Mononuclear cell (primary cell): Measurements from ENCODE around the gene IGSF3. TPM values are rescaled to one million over a fixed set of nuclear protein-coding genes. Genes with fewer than 3 reads are reported as not detected.
"Not testable (repeated sequence)": the region's sequence is repeated elsewhere in the genome, so short reads cannot be mapped to it uniquely, and the experiment has no call there.

ENCODE experiments used
- H3K27me3 ChIP-seq: 2 replicates; pipeline ENCODE4 v1.6.0; 2011; ENCODE audit warnings: low read length, control low read depth; ENCODE audit not compliant: insufficient read depth
- H3K4me1 ChIP-seq: 2 replicates; pipeline ENCODE4 v1.5.1; 2011; ENCODE audit warnings: mild to moderate bottlenecking, low read length, control low read depth; ENCODE audit not compliant: insufficient read depth
- H3K4me3 ChIP-seq: 2 replicates; pipeline ENCODE4 v1.5.1; 2011; ENCODE audit warnings: mild to moderate bottlenecking, low read length, moderate library complexity
- H3K9me3 ChIP-seq: 2 replicates; pipeline ENCODE4 v1.5.1; 2011; ENCODE audit warnings: low read depth, mild to moderate bottlenecking, control low read depth, low read length
- total RNA-seq: library from RNA; depleted of rRNA; stranded (reverse); fragments of >200 nt; gene quantifications from one replicate; pipeline ENCODE4 v1.2.3, GENCODE V29; 2012

The IGSF3 gene
- total RNA-seq, 1 donor, result 0.21 TPM

- H3K4me1 ChIP-seq, result peaks cover 32% of the 10 kb centered on the region
- no peaks in the 10 kb centered on the region for H3K27me3 ChIP-seq
- no peaks in the 10 kb centered on the region for H3K9me3 ChIP-seq
- H3K4me3 ChIP-seq, result no peak overlapping the region
Observed at GRCh38 chr1:116574581-116575291, 92.8 kb downstream of the IGSF3 start.

- H3K9me3 ChIP-seq, result no peaks in the 10 kb centered on the region
- no peak overlapping the region for H3K4me3 ChIP-seq
- no peaks in the 10 kb centered on the region for H3K27me3 ChIP-seq
- peaks cover 43% of the 10 kb centered on the region for H3K4me1 ChIP-seq
Observed at GRCh38 chr1:116573431-116574095, 94.0 kb downstream of the IGSF3 start.

- Histone ChIP-seq H3K27me3 (no peaks in the 10 kb centered on the region), H3K9me3 (no peaks in the 10 kb centered on the region), H3K4me3 (no peak overlapping the region), H3K4me1 (peaks cover 47% of the 10 kb centered on the region)
Observed at GRCh38 chr1:116572771-116573430, 94.6 kb downstream of the IGSF3 start.

GRCh38 chr1:116572099-116572498 is 95.4 kb downstream of the IGSF3 start:
- H3K9me3 ChIP-seq, result no peaks in the 10 kb centered on the region
- H3K4me3 ChIP-seq, result no peak overlapping the region
- H3K4me1 ChIP-seq, result peaks cover 47% of the 10 kb centered on the region
- no peaks in the 10 kb centered on the region for H3K27me3 ChIP-seq

- H3K4me1 ChIP-seq, result peaks cover 52% of the 10 kb centered on the region
- H3K27me3 ChIP-seq, result no peaks in the 10 kb centered on the region
- H3K9me3 ChIP-seq, result no peaks in the 10 kb centered on the region
- H3K4me3 ChIP-seq, result peak overlapping the region; percentile 86
Observed at GRCh38 chr1:116571215-116571919, 96.2 kb downstream of the IGSF3 start.

- H3K4me1 ChIP-seq, result peaks cover 53% of the 10 kb centered on the region
- H3K4me3 ChIP-seq, result peak within 1 kb of the TSS; percentile 86
- H3K9me3 ChIP-seq, result no peaks in the 10 kb centered on the region
- H3K27me3 ChIP-seq, result no peaks in the 10 kb centered on the region
Observed at GRCh38 chr1:116570358-116571214, 96.9 kb downstream of the IGSF3 start, which contains the start of gene CD58. TSS of gene CD58 (minus strand) at chr1:116571026. CDS start at chr1:116570972, 54 bp downstream.

GRCh38 chr1:116569776-116570357 is 97.7 kb downstream of the IGSF3 start:
- H3K4me1 ChIP-seq, result peaks cover 55% of the 10 kb centered on the region
- H3K4me3 ChIP-seq, result peak overlapping the region; percentile 86
- H3K9me3 ChIP-seq, result no peaks in the 10 kb centered on the region
- no peaks in the 10 kb centered on the region for H3K27me3 ChIP-seq

- Histone ChIP-seq H3K4me3 (peak overlapping the region; percentile 86), H3K4me1 (peaks cover 55% of the 10 kb centered on the region), H3K9me3 (no peaks in the 10 kb centered on the region), H3K27me3 (no peaks in the 10 kb centered on the region)
Observed at GRCh38 chr1:116569381-116569670, 98.2 kb downstream of the IGSF3 start.

GRCh38 chr1:116568662-116569380 is 98.7 kb downstream of the IGSF3 start:
- Histone ChIP-seq H3K4me1 (peaks cover 54% of the 10 kb centered on the region), H3K4me3 (peak overlapping the region; percentile 86), H3K27me3 (no peaks in the 10 kb centered on the region), H3K9me3 (no peaks in the 10 kb centered on the region)

GRCh38 chr1:116567790-116568661 is 99.5 kb downstream of the IGSF3 start:
- H3K4me3 ChIP-seq, result no peak overlapping the region
- no peaks in the 10 kb centered on the region for H3K27me3 ChIP-seq
- no peaks in the 10 kb centered on the region for H3K9me3 ChIP-seq
- H3K4me1 ChIP-seq, result peaks cover 56% of the 10 kb centered on the region

GRCh38 chr1:116565222-116565621 is 102.3 kb downstream of the IGSF3 start:
- Histone ChIP-seq H3K9me3 (no peaks in the 10 kb centered on the region), H3K27me3 (no peaks in the 10 kb centered on the region), H3K4me3 (no peak overlapping the region), H3K4me1 (peaks cover 51% of the 10 kb centered on the region)

- Histone ChIP-seq H3K9me3 (no peaks in the 10 kb centered on the region), H3K27me3 (no peaks in the 10 kb centered on the region), H3K4me1 (peaks cover 48% of the 10 kb centered on the region), H3K4me3 (no peak overlapping the region)
Observed at GRCh38 chr1:116564426-116564825, 103.1 kb downstream of the IGSF3 start.

GRCh38 chr1:116562465-116562864 is 105.1 kb downstream of the IGSF3 start:
- not testable (repeated sequence) for H3K4me3 ChIP-seq, H3K9me3 ChIP-seq, H3K27me3 ChIP-seq
- peaks cover 48% of the 10 kb centered on the region for H3K4me1 ChIP-seq
